ENCODE data around the gene ROBO2. TPM values are rescaled to one million over a fixed set of nuclear protein-coding genes. Genes with fewer than 3 reads are reported as not detected.

Gene ROBO2
- polyA plus RNA-seq, 1 experiment: 16.3 TPM

DNA sequence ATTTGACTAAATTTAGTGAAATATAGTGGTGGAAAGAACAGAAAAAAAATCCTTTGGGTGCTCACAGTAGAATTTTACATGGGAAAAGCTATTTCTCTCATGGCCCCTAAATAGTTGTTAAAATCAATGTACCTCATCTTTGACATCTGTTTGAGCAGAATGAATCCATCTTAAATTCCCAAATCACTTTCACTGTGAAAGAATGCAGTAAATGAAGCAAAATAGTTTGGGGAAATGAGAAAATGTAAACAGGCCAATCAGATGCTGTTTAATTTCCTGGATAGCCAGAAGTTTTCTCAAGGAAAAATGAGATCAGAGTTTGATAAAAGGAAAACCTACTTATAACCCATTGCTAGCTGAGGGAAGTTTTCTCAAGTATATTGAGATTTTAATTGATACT lies 406.9 kb downstream of the ROBO2 start:
- Histone ChIP-seq H3K4me3 (ENCODE audit: low read depth, low read length) (no peak overlapping the region), H3K9me3 (ENCODE audit: control insufficient read depth, insufficient read depth, low read length) (no peaks in the 10 kb centered on the region), H3K27me3 (ENCODE audit: control insufficient read depth, insufficient read depth, low read length) (no peaks in the 10 kb centered on the region), H3K27ac (ENCODE audit: low read depth, low read length) (no peak overlapping the region)
- no peak for TF ChIP-seq CTCF (IDR thresholded peaks at IDR 0.05; ENCODE audit: low read depth, low read length)
- no peak for DNase-seq (ENCODE audit: low read depth, low spot score)
- POLR2A ChIA-PET: no interaction called here
- CTCF ChIA-PET: no interaction called here

- DNase-seq (ENCODE audit: low read depth, low spot score): no peak
- H3K4me3 ChIP-seq (ENCODE audit: low read depth, low read length): no peak overlapping the region
- CTCF ChIA-PET: no interaction called here
- TF ChIP-seq CTCF (IDR thresholded peaks at IDR 0.05; ENCODE audit: low read depth, low read length): no peak
- no peaks in the 10 kb centered on the region for H3K27me3 ChIP-seq (ENCODE audit: control insufficient read depth, insufficient read depth, low read length)
- POLR2A ChIA-PET: no interaction called here
- no peaks in the 10 kb centered on the region for H3K9me3 ChIP-seq (ENCODE audit: control insufficient read depth, insufficient read depth, low read length)
- H3K27ac ChIP-seq (ENCODE audit: low read depth, low read length): no peak overlapping the region
Measured at GRCh38 chr3:77449459-77450350, 409.8 kb downstream of the ROBO2 start.

DNA sequence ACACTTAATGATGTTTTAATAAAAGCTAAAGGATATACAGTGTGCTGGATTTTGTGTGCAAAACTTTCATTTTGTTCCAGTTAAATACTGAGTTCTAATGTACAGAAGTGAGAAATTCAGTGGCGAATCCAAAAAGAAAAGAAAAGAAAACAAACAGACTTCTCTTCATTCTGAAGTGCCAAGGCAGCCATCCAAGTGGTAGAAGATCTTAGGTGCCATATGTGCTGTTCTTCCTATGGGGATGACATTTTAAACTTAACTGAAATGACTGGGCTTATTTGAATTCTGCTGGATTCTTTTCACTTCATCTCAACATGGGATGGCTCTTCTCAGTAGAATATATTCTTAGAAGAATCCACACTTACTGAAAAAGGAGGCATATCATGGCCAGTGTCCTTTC lies 416.5 kb downstream of the ROBO2 start:
- Histone ChIP-seq H3K27me3 (ENCODE audit: control insufficient read depth, insufficient read depth, low read length) (no peaks in the 10 kb centered on the region), H3K27ac (ENCODE audit: low read depth, low read length) (no peak overlapping the region), H3K4me3 (ENCODE audit: low read depth, low read length) (no peak overlapping the region), H3K9me3 (ENCODE audit: control insufficient read depth, insufficient read depth, low read length) (no peaks in the 10 kb centered on the region)
- DNase-seq (ENCODE audit: low read depth, low spot score): no peak
- ChIA-PET POLR2A (no interaction called here), CTCF (no interaction called here)
- no peak for TF ChIP-seq CTCF (IDR thresholded peaks at IDR 0.05; ENCODE audit: low read depth, low read length)

DNA sequence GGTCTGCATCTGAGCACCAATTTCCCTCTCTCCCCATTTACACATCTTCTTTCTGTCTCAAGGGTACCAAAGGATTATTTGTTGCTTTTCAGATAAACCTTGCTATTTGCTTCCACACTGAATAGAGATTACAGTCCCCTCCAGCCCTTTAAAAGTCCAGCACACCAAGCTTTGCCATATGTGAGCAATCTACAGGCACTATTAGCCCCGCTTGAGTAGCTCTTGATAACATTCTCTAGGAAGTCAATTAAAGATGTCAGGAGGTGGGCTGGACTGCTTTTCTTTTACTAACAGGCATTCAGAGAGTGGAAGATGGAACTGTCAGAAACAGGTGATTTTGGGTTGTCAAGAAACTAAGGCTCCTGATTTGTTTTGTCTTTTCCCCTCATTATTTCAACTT lies 417.0 kb downstream of the ROBO2 start:
- TF ChIP-seq CTCF (IDR thresholded peaks at IDR 0.05; ENCODE audit: low read depth, low read length): no peak
- no peak for DNase-seq (ENCODE audit: low read depth, low spot score)
- H3K27me3 ChIP-seq (ENCODE audit: control insufficient read depth, insufficient read depth, low read length): no peaks in the 10 kb centered on the region
- POLR2A ChIA-PET: no interaction called here
- no peak overlapping the region for H3K4me3 ChIP-seq (ENCODE audit: low read depth, low read length)
- CTCF ChIA-PET: no interaction called here
- H3K9me3 ChIP-seq (ENCODE audit: control insufficient read depth, insufficient read depth, low read length): no peaks in the 10 kb centered on the region
- H3K27ac ChIP-seq (ENCODE audit: low read depth, low read length): no peak overlapping the region

GRCh38 chr3:77459926-77460325 lies 420.0 kb downstream of the ROBO2 start:
- ChIA-PET CTCF (no interaction called here), POLR2A (no interaction called here)
- Histone ChIP-seq H3K27me3 (ENCODE audit: control insufficient read depth, insufficient read depth, low read length) (no peaks in the 10 kb centered on the region), H3K27ac (ENCODE audit: low read depth, low read length) (no peak overlapping the region), H3K4me3 (ENCODE audit: low read depth, low read length) (no peak overlapping the region), H3K9me3 (ENCODE audit: control insufficient read depth, insufficient read depth, low read length) (no peaks in the 10 kb centered on the region)
- DNase-seq (ENCODE audit: low read depth, low spot score): no peak
- TF ChIP-seq CTCF (IDR thresholded peaks at IDR 0.05; ENCODE audit: low read depth, low read length): no peak

All from AG04450 (cell line).